GM23338 (cell line): ENCODE data around the gene TPGS2. TPM values are rescaled to one million over a fixed set of nuclear protein-coding genes. Genes with fewer than 3 reads are reported as not detected.

Experiments used
- ATAC-seq: fragments of 200-7000 bp; cut with Tn5 transposase; 3 replicates; pipeline ENCODE4 v1.9.1; 2020
- DNase-seq: peaks from one replicate; pipeline ENCODE4 v3.0.0-alpha.2; 2015; ENCODE audit warnings: low spot score
- H2AFZ ChIP-seq: fragments of 200-600 bp; sonication (generic); 2 replicates; pipeline ENCODE4 v1.8.0; 2016; ENCODE audit warnings: antibody characterized with exemption, mild to moderate bottlenecking, moderate library complexity
- H3F3A ChIP-seq: fragments of 200-600 bp; sonication (generic); replicated peaks from 2 replicates; pipeline ENCODE4 v1.8.0; 2017; ENCODE audit warnings: antibody characterized with exemption, mixed run types, low read depth
- H3K27ac ChIP-seq: fragments of 200-600 bp; sonication (generic); 2 replicates; pipeline ENCODE4 v1.6.1; 2016; ENCODE audit warnings: low read depth
- H3K27me3 ChIP-seq: fragments of 200-600 bp; sonication (generic); 2 replicates; pipeline ENCODE4 v1.8.0; 2016; ENCODE audit warnings: mild to moderate bottlenecking, mixed run types, moderate library complexity; ENCODE audit not compliant: insufficient read depth
- H3K36me3 ChIP-seq: fragments of 200-600 bp; sonication (generic); 2 replicates; pipeline ENCODE4 v1.8.0; 2016; ENCODE audit warnings: mild to moderate bottlenecking; ENCODE audit not compliant: insufficient read depth
- H3K4me1 ChIP-seq: fragments of 200-600 bp; sonication (generic); 2 replicates; pipeline ENCODE4 v1.8.0; 2016; ENCODE audit warnings: mild to moderate bottlenecking, moderate library complexity; ENCODE audit not compliant: insufficient read depth
- H3K4me2 ChIP-seq: fragments of 200-600 bp; sonication (generic); 2 replicates; pipeline ENCODE4 v1.7.1; 2017; ENCODE audit warnings: mixed run types
- H3K4me3 ChIP-seq: fragments of 200-600 bp; sonication (generic); 2 replicates; pipeline ENCODE4 v1.6.1; 2016; ENCODE audit warnings: mixed run types
- H3K79me2 ChIP-seq: fragments of 200-600 bp; sonication (generic); replicated peaks from 2 replicates; pipeline ENCODE4 v1.8.0; 2017; ENCODE audit warnings: mild to moderate bottlenecking; ENCODE audit not compliant: insufficient read depth
- H3K9me2 ChIP-seq: fragments of 200-600 bp; sonication (generic); 2 replicates; pipeline ENCODE4 v1.8.0; 2017; ENCODE audit not compliant: insufficient read depth
- H4K20me1 ChIP-seq: fragments of 200-600 bp; sonication (generic); replicated peaks from 2 replicates; pipeline ENCODE4 v1.8.0; 2017; ENCODE audit warnings: mild to moderate bottlenecking; ENCODE audit not compliant: insufficient read depth
- H3K27ac Mint-ChIP-seq: 2 replicates; pipeline ENCODE4 v1.8.0; 2020; ENCODE audit warnings: inconsistent platforms, mild to moderate bottlenecking, moderate library complexity, mixed read lengths
- H3K27me3 Mint-ChIP-seq: 3 replicates; pipeline ENCODE4 v1.8.0; 2022; ENCODE audit warnings: low read depth, mild to moderate bottlenecking, moderate library complexity, mixed read lengths, inconsistent platforms; ENCODE audit not compliant: insufficient read depth, poor library complexity
- H3K36me3 Mint-ChIP-seq: 3 replicates; pipeline ENCODE4 v1.8.0; 2021; ENCODE audit warnings: low read depth, mild to moderate bottlenecking, inconsistent platforms, moderate library complexity, mixed read lengths
- H3K4me1 Mint-ChIP-seq: 3 replicates; pipeline ENCODE4 v1.8.0; 2020; ENCODE audit warnings: mild to moderate bottlenecking, inconsistent platforms, mixed read lengths
- H3K4me3 Mint-ChIP-seq: 3 replicates; pipeline ENCODE4 v1.8.0; 2021; ENCODE audit warnings: moderate library complexity, mild to moderate bottlenecking, inconsistent platforms, mixed read lengths
- H3K9me3 Mint-ChIP-seq: 3 replicates; pipeline ENCODE4 v1.8.0; 2020; ENCODE audit warnings: moderate library complexity, mild to moderate bottlenecking, inconsistent platforms, mixed read lengths
- CREB1 ChIP-seq: fragments of 250-450 bp; sonication (Bioruptor Pico); IDR thresholded peaks from 2 replicates; pipeline ENCODE4 v1.5.0; 2020; ENCODE audit warnings: low read depth, mild to moderate bottlenecking, moderate library complexity
- CTCF ChIP-seq, 2 experiments: fragments of 200-600 bp in 1 of 2; sonication (generic) in 1 of 2; conservative IDR thresholded peaks; 2 replicates each; pipeline versions ENCODE4 v1.5.1 to v1.6.1; 2016 to 2017; ENCODE audit warnings: antibody characterized with exemption in 2 of 2, low read depth in 2 of 2, mild to moderate bottlenecking in 2 of 2, moderate library complexity in 1 of 2
- ETS1 ChIP-seq: IDR thresholded peaks from 2 replicates; pipeline ENCODE4 v1.6.1; 2016; ENCODE audit warnings: antibody characterized with exemption
- EZH2 ChIP-seq: fragments of 200-600 bp; sonication (generic); IDR thresholded peaks from one replicate; pipeline ENCODE4 v1.8.0; 2017; ENCODE audit warnings: antibody characterized with exemption, mild to moderate bottlenecking, low read depth; ENCODE audit not compliant: unreplicated experiment
- EZH2phosphoT487 ChIP-seq: fragments of 200-600 bp; sonication (generic); IDR thresholded peaks from one replicate; pipeline ENCODE4 v1.8.1; 2018; ENCODE audit warnings: antibody characterized with exemption; ENCODE audit not compliant: unreplicated experiment
- JUNB ChIP-seq: IDR thresholded peaks from one replicate; pipeline ENCODE4 v1.6.1; 2016; ENCODE audit warnings: antibody characterized with exemption; ENCODE audit not compliant: unreplicated experiment
- NANOG ChIP-seq: IDR thresholded peaks from 2 replicates; pipeline ENCODE4 v1.6.1; 2016; ENCODE audit warnings: antibody characterized with exemption, borderline replicate concordance
- POLR2AphosphoS5 ChIP-seq: IDR thresholded peaks from 2 replicates; pipeline ENCODE4 v1.6.1; 2016; ENCODE audit warnings: antibody characterized with exemption, low read depth
- REST ChIP-seq: IDR thresholded peaks from one replicate; pipeline ENCODE4 v1.6.1; 2018; ENCODE audit warnings: antibody characterized with exemption; ENCODE audit not compliant: unreplicated experiment
- STAT1 ChIP-seq: IDR thresholded peaks from one replicate; pipeline ENCODE4 v1.6.1; 2016; ENCODE audit warnings: antibody characterized with exemption; ENCODE audit not compliant: unreplicated experiment
- ZNF114 ChIP-seq: fragments of 250-450 bp; sonication (Bioruptor Pico); IDR thresholded peaks from 2 replicates; pipeline ENCODE4 v1.5.0; 2020; ENCODE audit warnings: mild to moderate bottlenecking, moderate library complexity
- ZNF331 ChIP-seq: fragments of 250-450 bp; sonication (Bioruptor Pico); IDR thresholded peaks from 2 replicates; pipeline ENCODE4 v1.5.0; 2020; ENCODE audit warnings: low read depth, mild to moderate bottlenecking, moderate library complexity
- ZNF462 ChIP-seq: fragments of 250-450 bp; sonication (Bioruptor Pico); IDR thresholded peaks from 2 replicates; pipeline ENCODE4 v1.5.0; 2020; ENCODE audit warnings: mild to moderate bottlenecking, moderate library complexity
- polyA plus RNA-seq: library from polyadenylated mRNA; unstranded; fragments of >200 nt; fragmentation: Nextera tagmentation; extraction: Ambion mirVana; gene quantifications from 2 replicates; pipeline ENCODE4 v1.2.1, GENCODE V29; 2016
- total RNA-seq: library from RNA; depleted of rRNA; stranded (reverse); fragments of >200 nt; shearing (Covaris generic); gene quantifications from 2 replicates; pipeline ENCODE4 v1.2.3, GENCODE V29; 2014

Gene TPGS2
- total and polyA plus RNA-seq, 2 experiments from 2014 or later = 136 to 167 TPM

- Histone ChIP-seq H3K79me2 (no peaks in the 10 kb centered on the region), H3K9me2 (no peaks in the 10 kb centered on the region), H3F3A (no peaks in the 10 kb centered on the region), H3K27ac (no peak overlapping the region), H3K36me3 (no peaks in the 10 kb centered on the region), H2AFZ (no peak overlapping the region), H3K27me3 (no peaks in the 10 kb centered on the region), H4K20me1 (no peaks in the 10 kb centered on the region; the same call in 1 of the 2 replicates), H3K4me2 (no peak overlapping the region), H3K4me3 (no peak overlapping the region), H3K4me1 (no peaks in the 10 kb centered on the region)
- ATAC-seq (no peak), DNase-seq (no peak)
- no peaks in the 10 kb centered on the region for H3K4me1 Mint-ChIP-seq
- TF ChIP-seq JUNB (no peak), STAT1 (no peak), POLR2AphosphoS5 (no peak), REST (no peak), ZNF114 (CRISPR knock-in tag) (no peak), CTCF (conservative IDR thresholded peaks at IDR 0.05; ENCODE audit: low read depth in 2 of 2) (no peak), NANOG (no peak), EZH2phosphoT487 (no peak), EZH2 (no peak), CREB1 (no peak), ZNF331 (no peak), ZNF462 (CRISPR knock-in tag) (no peak), ETS1 (no peak)
- H3K4me3 Mint-ChIP-seq = no peak overlapping the region
- no peak overlapping the region for H3K27ac Mint-ChIP-seq
- peaks cover 10% of the 10 kb centered on the region; the same call in 2 of the 3 replicates for H3K36me3 Mint-ChIP-seq
- H3K27me3 Mint-ChIP-seq = no peaks in the 10 kb centered on the region
- H3K9me3 Mint-ChIP-seq = no peaks in the 10 kb centered on the region
These were observed 7.1 kb upstream of the TPGS2 start for GRCh38 chr18:36835927-36836326.
